ENCODE measurements around the gene PLEKHA1.

Gene PLEKHA1

GRCh38 chr10:122328676-122329075, 45.8 kb upstream of the PLEKHA1 start:
- Histone ChIP-seq H3K4me3 (no peak overlapping the region), H3K27ac (no peak overlapping the region), H3K4me1 (no peaks in the 10 kb centered on the region), H3K27me3 (no peaks in the 10 kb centered on the region), H3K36me3 (no peaks in the 10 kb centered on the region), H3K9me3 (no peaks in the 10 kb centered on the region)
- no peak for DNase-seq
- intact Hi-C loops (cut with DNase I; ENCODE audit: low total_unique reads), result no loop called here
- TF ChIP-seq CTCF (IDR thresholded peaks at IDR 0.05), result no peak

GRCh38 chr10:122329416-122329815, 45.1 kb upstream of the PLEKHA1 start:
- Histone ChIP-seq H3K27ac (no peak overlapping the region), H3K9me3 (no peaks in the 10 kb centered on the region), H3K36me3 (no peaks in the 10 kb centered on the region), H3K4me3 (no peak overlapping the region), H3K4me1 (no peaks in the 10 kb centered on the region), H3K27me3 (no peaks in the 10 kb centered on the region)
- intact Hi-C loops (cut with DNase I; ENCODE audit: low total_unique reads), result no loop called here
- TF ChIP-seq CTCF (IDR thresholded peaks at IDR 0.05), result no peak
- DNase-seq, result no peak

GRCh38 chr10:122331100-122331499, 43.4 kb upstream of the PLEKHA1 start:
- no peak overlapping the region for H3K4me3 ChIP-seq
- no peak for TF ChIP-seq CTCF (IDR thresholded peaks at IDR 0.05)
- H3K27ac ChIP-seq, result no peak overlapping the region
- H3K36me3 ChIP-seq, result no peaks in the 10 kb centered on the region
- H3K4me1 ChIP-seq, result no peaks in the 10 kb centered on the region
- intact Hi-C loops (cut with DNase I; ENCODE audit: low total_unique reads), result no loop called here
- no peaks in the 10 kb centered on the region for H3K27me3 ChIP-seq
- DNase-seq, result no peak
- no peaks in the 10 kb centered on the region for H3K9me3 ChIP-seq

- intact Hi-C loops (cut with DNase I; ENCODE audit: low total_unique reads), result no loop called here
- DNase-seq, result no peak
- Histone ChIP-seq H3K4me1 (no peaks in the 10 kb centered on the region), H3K4me3 (no peak overlapping the region), H3K27ac (no peak overlapping the region), H3K9me3 (no peaks in the 10 kb centered on the region), H3K27me3 (no peaks in the 10 kb centered on the region), H3K36me3 (no peaks in the 10 kb centered on the region)
- TF ChIP-seq CTCF (IDR thresholded peaks at IDR 0.05), result no peak
Observed at GRCh38 chr10:122331615-122332446, 42.7 kb upstream of the PLEKHA1 start.

- no peak for DNase-seq
- Histone ChIP-seq H3K36me3 (no peaks in the 10 kb centered on the region), H3K27me3 (no peaks in the 10 kb centered on the region), H3K4me1 (no peaks in the 10 kb centered on the region), H3K4me3 (no peak overlapping the region), H3K27ac (no peak overlapping the region), H3K9me3 (no peaks in the 10 kb centered on the region)
- intact Hi-C loops (cut with DNase I; ENCODE audit: low total_unique reads), result no loop called here
- TF ChIP-seq CTCF (IDR thresholded peaks at IDR 0.05), result no peak
Observed at GRCh38 chr10:122333037-122333436, 41.5 kb upstream of the PLEKHA1 start.
